Measurements from ENCODE around the gene RNF148.
A peak's percentile ranks its signal among the peaks of the same experiment; 100 is the strongest.

The RNF148 gene

GRCh38 chr7:122702872-122703510 is at the start of gene RNF148:
Gene RNF148 (minus strand): TSS chr7:122702922. CDS start chr7:122702750, 172 bp downstream.
- no peak for DNase-seq

GRCh38 chr7:122750389-122750788 is 47.7 kb upstream of the RNF148 start:
- DNase-seq: no peak

- no peak for DNase-seq
Observed at GRCh38 chr7:122748195-122748594, 45.5 kb upstream of the RNF148 start.

- DNase-seq: no peak
Observed at GRCh38 chr7:122746948-122747347, 44.2 kb upstream of the RNF148 start.

GRCh38 chr7:122743211-122743610 is 40.5 kb upstream of the RNF148 start:
- DNase-seq: no peak

GRCh38 chr7:122738947-122739346 is 36.2 kb upstream of the RNF148 start:
- no peak for DNase-seq

GRCh38 chr7:122736183-122736582 is 33.5 kb upstream of the RNF148 start:
- no peak for DNase-seq

- peak; percentile 2 for DNase-seq
Observed at GRCh38 chr7:122727759-122728158, 25.0 kb upstream of the RNF148 start.

- no peak for DNase-seq
Observed at GRCh38 chr7:122727354-122727753, 24.6 kb upstream of the RNF148 start.

- DNase-seq: no peak
Observed at GRCh38 chr7:122726881-122727280, 24.2 kb upstream of the RNF148 start.

- DNase-seq: no peak
Observed at GRCh38 chr7:122724366-122724765, 21.6 kb upstream of the RNF148 start.

GRCh38 chr7:122719010-122719578 is 16.4 kb upstream of the RNF148 start:
- no peak for DNase-seq

GRCh38 chr7:122717356-122718089 is 14.8 kb upstream of the RNF148 start:
- no peak for DNase-seq

GRCh38 chr7:122715183-122715582 is 12.5 kb upstream of the RNF148 start:
- no peak for DNase-seq

GRCh38 chr7:122710916-122711315 is 8.2 kb upstream of the RNF148 start:
- DNase-seq: no peak

- no peak for DNase-seq
Observed at GRCh38 chr7:122709930-122710646, 7.4 kb upstream of the RNF148 start.

GRCh38 chr7:122706836-122707235 is 4.1 kb upstream of the RNF148 start:
- no peak for DNase-seq

- DNase-seq: no peak
Observed at GRCh38 chr7:122699017-122699416, 3.7 kb downstream of the RNF148 start, which contains the start of gene RNF133. Gene RNF133 (minus strand): TSS chr7:122699117. CDS start chr7:122698918, 199 bp downstream.

GRCh38 chr7:122695816-122696215 is 6.9 kb downstream of the RNF148 start:
- no peak for DNase-seq

GRCh38 chr7:122694697-122695096 is 8.0 kb downstream of the RNF148 start:
- DNase-seq: no peak

- no peak for DNase-seq
Observed at GRCh38 chr7:122692769-122693309, 9.9 kb downstream of the RNF148 start.

- DNase-seq: no peak
Observed at GRCh38 chr7:122691569-122692235, 11.0 kb downstream of the RNF148 start.

Data from OCI-M1 (cell line).